ENCODE results near the gene TRAPPC10.
"Not testable (repeated sequence)": the region's sequence is repeated elsewhere in the genome, so short reads cannot be mapped to it uniquely, and the experiment has no call there.

DNA sequence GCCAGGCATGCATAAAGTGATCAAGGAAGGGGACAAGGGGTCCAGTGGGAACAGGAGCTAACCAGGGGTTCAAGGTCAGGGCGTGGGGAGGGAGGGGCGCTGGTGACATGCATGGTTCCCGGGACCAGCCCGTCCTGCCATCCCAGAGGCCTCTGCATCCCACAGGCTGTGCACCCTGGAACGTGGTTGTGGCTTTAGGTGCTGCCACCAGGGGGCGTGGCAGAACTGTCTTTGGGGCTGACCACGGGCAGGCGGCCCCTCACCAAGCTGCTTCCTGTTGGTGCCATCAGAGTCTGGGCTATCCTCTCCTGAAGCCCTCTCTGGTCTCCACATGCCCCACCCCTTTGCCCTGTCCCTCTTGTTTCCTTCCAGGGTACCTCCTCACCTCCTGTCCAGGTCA, 135.0 kb downstream of the TRAPPC10 start:
- not testable (repeated sequence) for TF ChIP-seq POLR2A (IDR thresholded peaks at IDR 0.05; ENCODE audit: low read length); GATA1 (IDR thresholded peaks at IDR 0.05; ENCODE audit: low read depth, low read length)

Measured in erythroblast (primary cell).